ENCODE measurements around the gene ZMAT5.

DNA sequence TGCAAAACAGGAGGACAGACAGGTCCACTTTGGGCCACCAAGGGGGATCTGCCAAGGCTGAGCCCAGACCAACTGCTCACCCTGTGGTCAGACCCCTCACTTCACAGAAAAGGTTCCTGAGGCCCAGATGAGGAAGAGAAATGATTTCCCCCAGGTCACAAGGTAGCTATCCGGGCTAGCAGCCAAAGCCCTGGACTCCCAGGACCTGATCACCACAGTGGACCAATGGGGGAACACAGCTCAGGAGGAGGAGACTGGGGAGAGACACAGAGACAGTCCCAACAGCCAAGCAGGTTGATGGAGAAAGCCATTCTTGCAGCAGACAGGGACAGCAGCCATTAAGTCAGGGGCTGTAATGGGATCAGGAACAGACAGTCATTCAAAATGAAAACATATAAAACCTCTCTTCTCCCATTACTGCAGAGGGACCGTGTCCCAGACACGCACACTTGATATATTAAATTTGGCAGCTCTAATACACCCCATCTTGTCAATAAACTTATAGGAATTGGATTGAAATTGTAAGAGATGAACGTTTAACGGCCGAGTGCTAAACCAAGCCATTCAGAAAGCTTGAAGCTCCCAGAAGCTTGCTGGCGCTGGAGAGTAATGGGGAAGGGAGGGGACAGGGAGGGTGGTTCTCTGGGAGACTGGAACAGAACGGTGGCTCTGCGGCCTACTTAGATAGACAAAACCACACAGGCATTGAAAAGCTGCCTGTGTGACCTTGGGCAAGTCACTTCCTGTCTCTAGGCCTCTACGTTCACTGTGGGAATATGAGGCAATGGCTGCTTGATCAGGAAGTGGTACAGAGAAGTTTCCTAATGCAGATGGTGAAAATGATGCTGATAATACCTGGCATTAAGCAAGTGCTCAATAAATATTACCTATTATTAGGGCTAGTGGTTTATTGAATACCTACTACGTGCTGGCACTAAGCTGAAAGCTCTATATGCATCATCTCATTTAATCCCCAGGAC is 16.0 kb downstream of the ZMAT5 start:
- TF ChIP-seq, protein P1, sequence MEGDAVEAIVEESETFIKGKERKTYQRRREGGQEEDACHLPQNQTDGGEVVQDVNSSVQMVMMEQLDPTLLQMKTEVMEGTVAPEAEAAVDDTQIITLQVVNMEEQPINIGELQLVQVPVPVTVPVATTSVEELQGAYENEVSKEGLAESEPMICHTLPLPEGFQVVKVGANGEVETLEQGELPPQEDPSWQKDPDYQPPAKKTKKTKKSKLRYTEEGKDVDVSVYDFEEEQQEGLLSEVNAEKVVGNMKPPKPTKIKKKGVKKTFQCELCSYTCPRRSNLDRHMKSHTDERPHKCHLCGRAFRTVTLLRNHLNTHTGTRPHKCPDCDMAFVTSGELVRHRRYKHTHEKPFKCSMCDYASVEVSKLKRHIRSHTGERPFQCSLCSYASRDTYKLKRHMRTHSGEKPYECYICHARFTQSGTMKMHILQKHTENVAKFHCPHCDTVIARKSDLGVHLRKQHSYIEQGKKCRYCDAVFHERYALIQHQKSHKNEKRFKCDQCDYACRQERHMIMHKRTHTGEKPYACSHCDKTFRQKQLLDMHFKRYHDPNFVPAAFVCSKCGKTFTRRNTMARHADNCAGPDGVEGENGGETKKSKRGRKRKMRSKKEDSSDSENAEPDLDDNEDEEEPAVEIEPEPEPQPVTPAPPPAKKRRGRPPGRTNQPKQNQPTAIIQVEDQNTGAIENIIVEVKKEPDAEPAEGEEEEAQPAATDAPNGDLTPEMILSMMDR (IDR thresholded peaks at IDR 0.05; ENCODE audit: borderline replicate concordance, extremely low read depth, low read length, poor library complexity, severe bottlenecking): no peak
- no peak for TF ChIP-seq EZH2 (IDR thresholded peaks at IDR 0.05; ENCODE audit: borderline replicate concordance, low read depth, low read length, severe bottlenecking)

Measured in DND-41 (cell line).